ENCODE data around the gene ATP5MC2.

The ATP5MC2 gene

GRCh38 chr12:53624458-53624857 lies 51.4 kb downstream of the ATP5MC2 start:
- no peak overlapping the region for H3K9ac ChIP-seq (ENCODE audit: low read depth, low read length)
- H3K27me3 ChIP-seq (ENCODE audit: insufficient read depth, low read length), result no peaks in the 10 kb centered on the region
- no peak overlapping the region for H3K27ac ChIP-seq (ENCODE audit: low read length)
- H3K4me3 ChIP-seq (ENCODE audit: low read length), result peak overlapping the region; percentile 95; the same call in 1 of the 2 replicates
- H3K36me3 ChIP-seq (ENCODE audit: insufficient read depth, low read depth, low read length), result no peaks in the 10 kb centered on the region
- no peaks in the 10 kb centered on the region for H3K9me3 ChIP-seq (ENCODE audit: insufficient read depth, low read depth, low read length)
- peaks cover 16% of the 10 kb centered on the region; the same call in 1 of the 2 replicates for H3K4me1 ChIP-seq (ENCODE audit: insufficient read depth, low read length)

DNA sequence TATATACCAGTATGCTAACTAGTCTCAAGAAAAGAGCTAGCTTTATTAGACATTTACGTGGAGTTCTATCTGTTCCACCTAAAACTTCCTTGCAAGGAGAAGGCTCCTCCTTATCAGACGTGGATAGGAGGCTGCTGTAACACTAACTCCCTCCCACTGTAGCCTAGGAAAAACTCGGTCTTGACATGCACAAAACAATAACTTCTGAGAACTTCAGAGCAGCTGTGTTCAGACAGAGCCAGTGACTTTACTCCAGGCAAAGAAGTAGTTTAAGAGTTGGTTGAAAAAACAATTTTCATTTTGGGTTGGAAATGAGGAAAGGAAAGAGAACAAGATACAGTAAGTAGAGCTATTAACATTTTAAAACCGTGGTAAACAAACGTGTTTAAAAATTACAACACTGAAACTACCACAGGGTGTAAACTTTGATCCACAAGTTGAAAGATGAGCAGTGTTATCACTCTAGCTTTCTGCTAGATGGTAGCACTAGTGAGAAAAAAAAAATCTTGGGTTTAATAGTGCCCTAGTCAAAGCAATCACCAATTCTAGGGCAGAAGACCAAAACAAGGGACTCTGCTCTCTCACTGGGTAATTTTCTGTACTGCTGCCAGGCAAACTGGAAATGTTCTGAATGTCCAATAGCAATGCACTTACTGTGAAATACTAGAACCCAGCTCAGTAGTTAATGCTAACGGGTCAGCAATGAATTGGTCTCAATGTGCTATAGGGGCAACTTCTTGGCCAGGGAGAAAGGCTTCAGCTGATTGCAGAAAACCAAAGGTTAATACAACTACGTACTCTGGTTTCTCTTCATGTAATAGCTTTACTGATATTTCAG lies 52.1 kb downstream of the ATP5MC2 start:
- Histone ChIP-seq H3K27me3 (ENCODE audit: insufficient read depth, low read length) (no peaks in the 10 kb centered on the region), H3K36me3 (ENCODE audit: insufficient read depth, low read depth, low read length) (no peaks in the 10 kb centered on the region), H3K4me3 (ENCODE audit: low read length) (0 out of 2 replicates have a peak overlapping the region, but pooled peaks have one; percentile 23), H3K4me1 (ENCODE audit: insufficient read depth, low read length) (peaks cover 16% of the 10 kb centered on the region; the same call in 1 of the 2 replicates), H3K9me3 (ENCODE audit: insufficient read depth, low read depth, low read length) (no peaks in the 10 kb centered on the region), H3K9ac (ENCODE audit: low read depth, low read length) (no peak overlapping the region), H3K27ac (ENCODE audit: low read length) (no peak overlapping the region)

- Histone ChIP-seq H3K4me1 (ENCODE audit: insufficient read depth, low read length) (peaks cover 16% of the 10 kb centered on the region; the same call in 1 of the 2 replicates), H3K27ac (ENCODE audit: low read length) (no peak overlapping the region), H3K27me3 (ENCODE audit: insufficient read depth, low read length) (no peaks in the 10 kb centered on the region), H3K9me3 (ENCODE audit: insufficient read depth, low read depth, low read length) (no peaks in the 10 kb centered on the region), H3K36me3 (ENCODE audit: insufficient read depth, low read depth, low read length) (no peaks in the 10 kb centered on the region), H3K9ac (ENCODE audit: low read depth, low read length) (no peak overlapping the region), H3K4me3 (ENCODE audit: low read length) (no peak overlapping the region)
These were observed 53.2 kb downstream of the ATP5MC2 start for GRCh38 chr12:53622724-53623123.

DNA sequence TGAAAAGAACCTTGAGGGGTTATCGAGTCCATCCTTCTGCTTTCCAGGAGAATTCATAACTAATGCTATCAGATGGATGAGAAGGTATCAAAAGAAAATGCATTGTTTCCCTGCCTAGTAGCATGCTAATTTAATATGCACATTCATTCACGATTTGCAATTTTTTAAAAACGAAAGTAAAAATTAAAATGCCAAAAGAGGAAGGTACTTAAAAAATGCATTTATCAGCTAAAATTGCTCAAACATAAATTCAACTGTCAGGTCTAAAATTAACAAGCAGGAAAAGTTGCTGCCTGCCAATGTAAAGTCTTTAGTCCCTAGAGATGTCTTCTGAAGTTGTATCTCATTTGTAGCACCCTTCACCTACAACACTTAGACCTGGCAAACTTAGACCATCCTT lies 57.6 kb downstream of the ATP5MC2 start:
- Histone ChIP-seq H3K4me1 (ENCODE audit: insufficient read depth, low read length) (no peaks in the 10 kb centered on the region), H3K9ac (ENCODE audit: low read depth, low read length) (no peak overlapping the region), H3K9me3 (ENCODE audit: insufficient read depth, low read depth, low read length) (no peaks in the 10 kb centered on the region), H3K36me3 (ENCODE audit: insufficient read depth, low read depth, low read length) (no peaks in the 10 kb centered on the region), H3K4me3 (ENCODE audit: low read length) (no peak overlapping the region), H3K27me3 (ENCODE audit: insufficient read depth, low read length) (no peaks in the 10 kb centered on the region), H3K27ac (ENCODE audit: low read length) (no peak overlapping the region)

DNA sequence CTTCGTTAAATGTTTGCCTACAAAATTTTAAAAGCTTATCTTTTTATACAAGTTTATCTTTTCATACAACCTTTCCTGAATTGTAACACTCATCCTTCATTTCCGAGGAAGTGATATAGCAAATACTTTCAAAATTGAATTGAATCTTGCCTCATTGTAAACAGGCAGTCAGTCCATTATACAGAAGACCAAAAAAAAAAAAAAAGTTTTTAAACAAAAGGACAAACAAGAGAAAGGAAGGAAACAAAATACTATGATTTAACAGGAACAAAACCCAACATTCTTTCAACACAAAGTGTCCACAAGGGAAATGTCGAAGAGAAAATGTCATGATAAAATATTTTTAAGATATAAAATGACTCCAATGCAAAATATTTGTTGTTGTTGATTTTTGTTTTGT lies 58.2 kb downstream of the ATP5MC2 start:
- Histone ChIP-seq H3K27me3 (ENCODE audit: insufficient read depth, low read length) (no peaks in the 10 kb centered on the region), H3K4me1 (ENCODE audit: insufficient read depth, low read length) (no peaks in the 10 kb centered on the region), H3K4me3 (ENCODE audit: low read length) (no peak overlapping the region), H3K36me3 (ENCODE audit: insufficient read depth, low read depth, low read length) (no peaks in the 10 kb centered on the region), H3K9me3 (ENCODE audit: insufficient read depth, low read depth, low read length) (no peaks in the 10 kb centered on the region), H3K27ac (ENCODE audit: low read length) (no peak overlapping the region), H3K9ac (ENCODE audit: low read depth, low read length) (no peak overlapping the region)

- Histone ChIP-seq H3K27ac (ENCODE audit: low read length) (no peak overlapping the region), H3K27me3 (ENCODE audit: insufficient read depth, low read length) (no peaks in the 10 kb centered on the region), H3K9me3 (ENCODE audit: insufficient read depth, low read depth, low read length) (no peaks in the 10 kb centered on the region), H3K36me3 (ENCODE audit: insufficient read depth, low read depth, low read length) (no peaks in the 10 kb centered on the region), H3K4me1 (ENCODE audit: insufficient read depth, low read length) (no peaks in the 10 kb centered on the region), H3K4me3 (ENCODE audit: low read length) (no peak overlapping the region), H3K9ac (ENCODE audit: low read depth, low read length) (no peak overlapping the region)
These were observed 58.9 kb downstream of the ATP5MC2 start for GRCh38 chr12:53616950-53617349.

Data from iPS-20b (cell line).